Upper lobe of left lung (tissue), 4 donors: ENCODE results near the gene SGF29.
"Not testable (repeated sequence)": the region's sequence is repeated elsewhere in the genome, so short reads cannot be mapped to it uniquely, and the experiment has no call there.

ENCODE experiments used
- POLR2A ChIP-seq, 4 donors: fragments of 450-650 bp; IDR thresholded peaks; one replicate each; pipeline ENCODE4 v1.5.1; 2016 to 2017; ENCODE audit warnings: antibody characterized with exemption in 4 of 4, mild to moderate bottlenecking in 2 of 4
- POLR2AphosphoS5 ChIP-seq, 2 donors: sonication (generic); formaldehyde crosslinking; IDR thresholded peaks; one replicate each; pipeline ENCODE4 v1.5.1; 2017; ENCODE audit warnings: antibody characterized with exemption in 2 of 2
- TF ChIP-seq, protein P1 (sequence below), 6 experiments: fragments of 450-650 bp in 4 of 6; fragments of 200-600 bp in 2 of 6; sonication (generic) in 2 of 6; IDR thresholded peaks; one replicate each; pipeline ENCODE4 v1.5.1; 2016 to 2019; ENCODE audit warnings: antibody characterized with exemption in 6 of 6

DNA sequence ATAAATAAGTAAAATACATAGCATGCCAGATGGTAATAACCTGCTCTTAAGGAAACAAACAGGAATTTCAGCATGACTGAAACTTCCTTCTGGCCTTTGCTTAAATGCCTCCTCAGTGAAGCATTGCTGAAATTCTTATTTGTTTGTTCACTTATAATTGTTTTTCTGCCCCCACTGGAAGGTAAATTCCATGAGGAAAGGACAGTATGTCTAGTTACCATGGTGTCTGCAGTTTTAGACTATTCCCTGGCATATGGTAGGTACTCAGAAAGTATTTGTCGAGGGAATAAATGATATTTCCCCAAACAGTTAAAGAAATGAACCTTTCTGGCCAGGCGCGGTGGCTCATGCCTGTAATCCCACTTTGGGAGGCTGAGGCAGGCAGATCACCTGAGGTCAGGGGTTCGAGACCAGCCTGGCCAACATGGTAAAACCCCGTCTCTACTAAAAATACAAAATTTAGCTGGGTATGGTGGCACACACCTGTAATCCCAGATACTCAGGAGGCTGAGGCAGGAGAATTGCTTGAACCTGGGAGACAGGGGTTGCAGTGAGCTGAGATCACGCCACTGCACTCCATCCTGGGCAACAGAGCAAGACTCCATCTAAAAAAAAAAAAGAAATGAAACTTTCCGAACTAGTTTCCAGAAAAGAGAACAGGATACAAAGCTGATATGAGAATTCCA, 26.5 kb upstream of the SGF29 start:
- not testable (repeated sequence) for TF ChIP-seq POLR2A, POLR2AphosphoS5 (IDR thresholded peaks at IDR 0.05)
- TF ChIP-seq, protein P1, sequence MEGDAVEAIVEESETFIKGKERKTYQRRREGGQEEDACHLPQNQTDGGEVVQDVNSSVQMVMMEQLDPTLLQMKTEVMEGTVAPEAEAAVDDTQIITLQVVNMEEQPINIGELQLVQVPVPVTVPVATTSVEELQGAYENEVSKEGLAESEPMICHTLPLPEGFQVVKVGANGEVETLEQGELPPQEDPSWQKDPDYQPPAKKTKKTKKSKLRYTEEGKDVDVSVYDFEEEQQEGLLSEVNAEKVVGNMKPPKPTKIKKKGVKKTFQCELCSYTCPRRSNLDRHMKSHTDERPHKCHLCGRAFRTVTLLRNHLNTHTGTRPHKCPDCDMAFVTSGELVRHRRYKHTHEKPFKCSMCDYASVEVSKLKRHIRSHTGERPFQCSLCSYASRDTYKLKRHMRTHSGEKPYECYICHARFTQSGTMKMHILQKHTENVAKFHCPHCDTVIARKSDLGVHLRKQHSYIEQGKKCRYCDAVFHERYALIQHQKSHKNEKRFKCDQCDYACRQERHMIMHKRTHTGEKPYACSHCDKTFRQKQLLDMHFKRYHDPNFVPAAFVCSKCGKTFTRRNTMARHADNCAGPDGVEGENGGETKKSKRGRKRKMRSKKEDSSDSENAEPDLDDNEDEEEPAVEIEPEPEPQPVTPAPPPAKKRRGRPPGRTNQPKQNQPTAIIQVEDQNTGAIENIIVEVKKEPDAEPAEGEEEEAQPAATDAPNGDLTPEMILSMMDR (IDR thresholded peaks at IDR 0.05): not testable (repeated sequence)
